ENCODE measurements around the gene KRTAP13-4.

GRCh38 chr21:30444204-30444603 is 14.2 kb downstream of the KRTAP13-4 start:
- TF ChIP-seq CTCF (IDR thresholded peaks at IDR 0.05; ENCODE audit: low read length) (no peak), EZH2 (IDR thresholded peaks at IDR 0.05; ENCODE audit: borderline replicate concordance, low read length) (no peak)

All from OCI-LY1 (cell line).